GM19193 (cell line): ENCODE measurements around the gene ROR2.

Source experiments
- POLR2A ChIP-seq: IDR thresholded peaks from 4 replicates; pipeline ENCODE4 v1.6.1; 2011; ENCODE audit not compliant: insufficient read depth, insufficient read length; ENCODE audit errors: extremely low read depth

Gene ROR2

DNA sequence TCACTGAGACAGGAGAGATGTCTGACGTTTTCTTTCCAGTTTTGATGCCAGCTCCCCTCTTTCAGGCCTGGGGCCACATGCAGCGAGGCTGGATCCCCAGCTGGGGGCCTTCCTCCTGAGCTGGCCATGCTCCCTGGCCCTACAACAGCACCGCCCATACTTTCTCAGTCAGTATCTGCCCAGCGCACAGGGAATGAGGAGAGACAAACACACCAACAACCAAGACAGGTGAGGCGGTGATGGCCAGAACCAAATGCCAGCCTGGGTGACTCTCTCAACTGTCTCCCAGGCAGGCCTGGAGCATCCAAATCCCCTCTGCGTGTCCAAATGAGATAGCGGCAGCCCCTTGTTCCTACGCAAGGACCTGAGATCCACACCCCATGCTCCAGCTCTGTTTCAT is 109.6 kb downstream of the ROR2 start:
- no peak for TF ChIP-seq POLR2A

DNA sequence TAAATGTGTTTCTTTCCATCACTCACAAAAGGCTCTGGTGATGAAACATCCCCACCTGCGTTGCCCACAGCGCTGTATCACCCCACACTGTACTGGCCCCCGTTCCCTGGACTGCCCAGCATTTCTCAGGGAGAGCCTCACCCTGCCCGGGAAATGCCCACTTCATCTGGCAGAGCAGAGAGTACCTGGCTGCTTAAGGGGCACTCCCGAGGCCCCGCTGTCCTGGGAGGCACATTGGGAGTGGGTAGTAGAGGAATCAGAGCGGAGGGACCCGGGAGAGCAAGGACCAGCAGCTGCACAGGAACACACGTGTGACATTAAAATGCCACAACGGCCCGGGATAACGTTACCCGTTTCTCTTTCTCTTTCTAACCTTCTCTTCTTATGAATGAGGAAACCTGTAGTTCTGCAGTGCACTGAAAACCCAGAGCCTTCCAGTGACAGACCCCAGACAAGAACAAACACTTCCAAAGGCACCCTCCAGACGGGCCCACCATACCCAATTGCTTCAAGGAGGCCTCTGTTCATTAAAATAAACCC is 110.0 kb downstream of the ROR2 start:
- TF ChIP-seq POLR2A = no peak

- TF ChIP-seq POLR2A = no peak
Observed at GRCh38 chr9:91837981-91838731, 111.9 kb downstream of the ROR2 start.

GRCh38 chr9:91836515-91836914 is 113.5 kb downstream of the ROR2 start:
- no peak for TF ChIP-seq POLR2A

GRCh38 chr9:91835632-91836031 is 114.4 kb downstream of the ROR2 start:
- no peak for TF ChIP-seq POLR2A

GRCh38 chr9:91835216-91835615 is 114.8 kb downstream of the ROR2 start:
- no peak for TF ChIP-seq POLR2A

DNA sequence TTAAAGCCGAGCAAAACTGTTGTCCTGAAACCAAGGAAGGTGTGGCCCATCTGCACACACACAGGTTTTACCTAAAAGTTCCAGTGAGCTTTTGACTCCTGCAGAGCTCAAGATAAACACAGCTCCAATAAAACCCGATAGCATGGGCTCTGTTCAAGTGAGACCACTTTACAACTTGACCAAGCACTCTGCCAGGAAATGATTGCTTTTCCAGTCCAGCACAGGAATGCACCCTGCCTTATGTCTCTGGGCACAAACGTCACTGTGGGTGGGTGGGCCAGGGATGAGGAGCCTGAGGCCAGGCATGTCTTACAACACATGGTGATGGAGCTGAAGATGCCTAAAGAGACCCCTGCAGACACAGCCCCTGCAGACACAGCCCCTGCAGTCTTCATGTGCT is 115.3 kb downstream of the ROR2 start:
- no peak for TF ChIP-seq POLR2A

DNA sequence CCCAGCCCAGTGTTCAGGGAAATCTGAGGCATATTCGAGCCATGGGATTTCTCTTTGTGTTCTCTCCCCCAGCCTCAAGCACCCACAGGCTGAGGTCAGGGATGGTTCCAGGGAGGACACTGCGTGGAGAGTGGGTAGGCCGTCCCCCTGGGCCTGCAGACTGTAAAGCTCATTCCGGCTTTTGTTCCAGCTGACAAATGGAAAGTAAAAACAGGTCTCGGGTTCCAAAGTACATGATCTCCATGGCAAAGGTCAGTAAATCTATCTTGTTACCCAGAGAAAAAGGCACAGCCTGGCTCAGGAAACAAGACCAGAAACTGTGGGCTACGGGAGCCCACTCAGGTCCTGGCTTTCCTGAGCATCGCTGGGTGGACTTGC is 116.2 kb downstream of the ROR2 start:
- no peak for TF ChIP-seq POLR2A

GRCh38 chr9:91833096-91833877 is 116.7 kb downstream of the ROR2 start:
- no peak for TF ChIP-seq POLR2A

DNA sequence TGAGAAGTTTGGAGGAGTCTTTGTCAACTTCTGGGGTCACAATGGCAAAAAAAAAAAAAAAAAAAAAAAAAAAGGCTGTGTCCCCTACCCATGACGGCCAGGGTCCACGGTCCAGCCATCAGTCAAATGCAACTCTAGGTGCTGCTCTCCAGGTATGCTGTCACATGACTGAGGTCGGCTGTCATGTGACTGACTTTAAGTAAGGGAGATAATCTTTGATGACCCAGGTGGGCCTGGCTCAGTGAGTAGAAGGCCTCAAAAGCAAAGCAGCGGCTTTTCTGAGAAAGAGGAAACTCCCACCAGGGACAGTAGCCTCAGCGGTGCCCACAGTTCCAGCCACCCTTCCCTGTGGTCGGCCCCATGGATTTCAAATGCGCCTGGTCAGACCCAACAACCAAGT is 117.7 kb downstream of the ROR2 start:
- no peak for TF ChIP-seq POLR2A

GRCh38 chr9:91825866-91826265 is 124.2 kb downstream of the ROR2 start:
- TF ChIP-seq POLR2A = no peak

- no peak for TF ChIP-seq POLR2A
Observed at GRCh38 chr9:91825422-91825821, 124.6 kb downstream of the ROR2 start.

GRCh38 chr9:91824601-91825305 is 125.3 kb downstream of the ROR2 start:
- TF ChIP-seq POLR2A = no peak

DNA sequence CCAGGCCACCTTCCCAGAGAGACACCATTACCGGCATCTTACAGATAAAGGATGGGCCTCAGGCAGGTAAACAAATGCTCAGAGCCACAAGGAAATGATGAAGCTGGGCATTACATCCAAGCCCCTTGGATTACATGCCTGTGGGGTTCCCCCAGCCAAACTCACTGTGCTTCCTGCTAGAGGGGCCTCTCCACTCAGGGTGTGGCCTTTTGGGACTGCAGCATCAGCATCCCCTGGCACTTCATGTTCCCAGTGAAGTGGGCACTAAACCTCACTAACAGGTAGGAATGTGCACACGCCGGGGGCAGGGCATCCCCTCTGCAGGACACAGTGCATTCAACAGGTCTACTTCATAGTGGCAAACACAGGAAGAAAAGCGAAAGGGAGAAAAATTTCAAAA is 125.9 kb downstream of the ROR2 start:
- TF ChIP-seq POLR2A = no peak

DNA sequence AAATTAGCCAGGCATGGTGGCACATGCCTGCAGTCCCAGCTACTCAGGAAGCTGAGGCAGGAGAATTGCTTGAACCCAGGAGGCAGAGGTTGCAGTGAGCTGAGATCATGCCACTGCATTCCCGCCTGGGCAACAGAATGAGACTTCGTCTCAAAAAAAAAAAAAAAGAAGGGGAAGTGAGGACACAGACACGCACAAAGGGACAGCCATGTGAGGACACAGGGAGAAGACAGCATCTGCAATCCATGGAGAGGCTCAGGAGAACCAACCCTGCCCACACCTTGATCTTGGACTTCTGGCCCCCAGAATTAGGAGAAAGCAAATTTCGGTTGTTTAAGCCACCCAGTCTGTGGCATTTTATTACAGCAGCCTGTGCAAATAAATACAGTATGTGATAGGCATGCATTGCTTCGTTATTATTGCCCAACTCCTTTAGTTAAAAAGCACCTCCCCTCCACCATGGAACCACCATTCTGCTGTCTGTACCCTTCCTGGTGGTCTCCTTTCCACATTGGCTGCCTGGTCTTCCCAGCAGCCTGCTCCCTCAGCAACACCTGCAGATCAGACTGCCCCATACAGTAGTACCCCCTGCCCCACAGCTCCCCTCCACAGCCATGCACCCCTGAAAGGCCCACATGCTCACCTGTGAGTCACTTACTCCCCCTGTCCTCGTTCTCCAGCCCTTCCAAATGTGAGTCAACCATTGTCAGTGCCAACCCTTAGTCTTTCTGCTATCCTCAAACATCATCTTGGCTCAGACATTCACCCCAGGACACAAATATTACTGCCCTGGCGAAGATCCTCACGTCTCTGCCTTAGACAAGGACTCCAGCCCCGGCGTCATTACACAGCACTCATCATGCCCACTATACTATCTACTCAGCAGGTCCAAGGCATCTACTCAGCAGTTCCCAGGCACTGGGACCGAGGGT is 128.8 kb downstream of the ROR2 start:
- no peak for TF ChIP-seq POLR2A

DNA sequence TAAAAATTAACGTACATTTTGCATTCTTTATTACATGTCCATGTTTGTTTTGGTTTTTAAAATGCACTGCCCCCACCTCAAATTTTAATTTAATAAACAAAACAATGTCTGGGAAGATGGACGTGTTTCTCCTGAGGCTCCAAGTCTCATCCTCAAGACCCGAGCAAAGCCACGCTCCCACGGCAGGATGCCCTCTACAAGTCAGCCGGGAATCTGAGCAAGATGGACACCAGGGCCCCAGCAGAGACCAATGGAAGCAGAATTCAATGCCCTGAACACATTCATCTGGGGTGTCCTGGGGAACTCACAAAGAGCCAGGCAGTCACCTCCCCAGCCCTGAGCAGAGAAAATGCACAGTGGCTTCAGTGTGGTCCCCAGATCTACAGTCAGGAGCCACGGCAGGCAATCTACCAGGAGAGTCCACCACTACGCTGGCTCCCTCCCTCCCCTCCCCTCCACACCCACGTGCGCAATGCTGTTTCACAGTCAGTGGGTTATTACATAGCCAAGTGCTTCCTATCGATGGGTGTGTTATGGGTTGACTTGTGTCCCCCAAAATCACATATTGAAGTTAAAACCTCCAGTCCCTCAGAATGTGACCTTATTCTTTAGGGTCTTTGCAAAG is 129.8 kb downstream of the ROR2 start:
- no peak for TF ChIP-seq POLR2A
